WTC11 (cell line): ENCODE results near the gene TWF2. TPM values are rescaled to one million over a fixed set of nuclear protein-coding genes. Genes with fewer than 3 reads are reported as not detected.

Source experiments
- ATAC-seq: fragments of 200-7000 bp; cut with Tn5 transposase; 2 replicates; pipeline ENCODE4 v1.10.0; 2021; ENCODE audit warnings: mild to moderate bottlenecking, moderate library complexity
- CTCF ChIA-PET: fragments of 300-600 bp; sonication (Branson Sonifier 250); formaldehyde crosslinking; loops from one replicate; lab custom pipeline; 2021; ENCODE audit warnings: antibody characterized with exemption; lab: Charles Lee
- POLR2A ChIA-PET: fragments of 350-600 bp; sonication (Branson Sonifier 250); formaldehyde crosslinking; loops from one replicate; lab custom pipeline; 2021; ENCODE audit warnings: antibody characterized with exemption; lab: Charles Lee
- DNase-seq: peaks from one replicate; pipeline ENCODE4 v3.0.0; 2021; ENCODE audit warnings: low spot score
- H3K27ac Mint-ChIP-seq: 2 replicates; pipeline ENCODE4 v1.8.0; 2021; ENCODE audit warnings: mixed read lengths
- H3K27me3 Mint-ChIP-seq: 2 replicates; pipeline ENCODE4 v1.8.0; 2021; ENCODE audit warnings: low read depth, mild to moderate bottlenecking, moderate library complexity, mixed read lengths
- H3K36me3 Mint-ChIP-seq: 2 replicates; pipeline ENCODE4 v1.8.0; 2021; ENCODE audit warnings: mixed read lengths
- H3K4me1 Mint-ChIP-seq: 2 replicates; pipeline ENCODE4 v1.8.0; 2022; ENCODE audit warnings: mixed read lengths
- H3K4me3 Mint-ChIP-seq: 2 replicates; pipeline ENCODE4 v1.8.0; 2021; ENCODE audit warnings: mild to moderate bottlenecking, moderate library complexity, mixed read lengths
- H3K9me3 Mint-ChIP-seq: 2 replicates; pipeline ENCODE4 v1.8.0; 2021; ENCODE audit warnings: mixed read lengths
- AR ChIP-seq: fragments of 250-450 bp; sonication (Bioruptor Pico); IDR thresholded peaks from 2 replicates; pipeline ENCODE4 v1.9.0; 2021; ENCODE audit warnings: mild to moderate bottlenecking
- ATF2 ChIP-seq: sonication (generic); formaldehyde crosslinking; IDR thresholded peaks from 2 replicates; pipeline ENCODE4 v1.8.1; 2022; ENCODE audit warnings: low read depth, missing genetic modification reagents, borderline replicate concordance
- E2F5 ChIP-seq: sonication (generic); formaldehyde crosslinking; IDR thresholded peaks from 2 replicates; pipeline ENCODE4 v1.8.1; 2022; ENCODE audit warnings: mild to moderate bottlenecking, moderate library complexity, missing genetic modification reagents
- ERG ChIP-seq: fragments of 250-450 bp; sonication (Bioruptor Pico); IDR thresholded peaks from 2 replicates; pipeline ENCODE4 v1.8.0; 2021; ENCODE audit warnings: mild to moderate bottlenecking
- GRHL2 ChIP-seq: fragments of 250-450 bp; sonication (Bioruptor Pico); IDR thresholded peaks from 2 replicates; pipeline ENCODE4 v1.8.0; 2022; ENCODE audit warnings: mild to moderate bottlenecking, moderate library complexity; ENCODE audit not compliant: insufficient replicate concordance, severe bottlenecking
- HMGA2 ChIP-seq: fragments of 250-450 bp; sonication (Bioruptor Pico); IDR thresholded peaks from 2 replicates; pipeline ENCODE4 v1.4.0; 2021; ENCODE audit warnings: mild to moderate bottlenecking, moderate library complexity
- HMGXB4 ChIP-seq: sonication (generic); formaldehyde crosslinking; IDR thresholded peaks from 2 replicates; pipeline ENCODE4 v1.8.1; 2023; ENCODE audit warnings: mild to moderate bottlenecking, moderate library complexity, missing genetic modification reagents
- IRF1 ChIP-seq: sonication (generic); formaldehyde crosslinking; IDR thresholded peaks from 2 replicates; pipeline ENCODE4 v1.8.0; 2023; ENCODE audit warnings: missing genetic modification reagents
- JAZF1 ChIP-seq: fragments of 250-450 bp; sonication (Bioruptor Pico); IDR thresholded peaks from 2 replicates; pipeline ENCODE4 v1.9.0; 2021; ENCODE audit warnings: moderate library complexity, mild to moderate bottlenecking, inconsistent platforms
- JUN ChIP-seq: sonication (generic); formaldehyde crosslinking; IDR thresholded peaks from 2 replicates; pipeline ENCODE4 v1.8.0; 2023; ENCODE audit warnings: mild to moderate bottlenecking, missing genetic modification reagents
- NR2C2 ChIP-seq: sonication (generic); formaldehyde crosslinking; IDR thresholded peaks from 2 replicates; pipeline ENCODE4 v1.8.0; 2022; ENCODE audit warnings: mild to moderate bottlenecking, missing genetic modification reagents
- TEAD1 ChIP-seq: sonication (generic); formaldehyde crosslinking; IDR thresholded peaks from 2 replicates; pipeline ENCODE4 v1.8.0; 2022; ENCODE audit warnings: mild to moderate bottlenecking, missing genetic modification reagents
- ZNF138 ChIP-seq: sonication (generic); formaldehyde crosslinking; conservative IDR thresholded peaks from 2 replicates; pipeline ENCODE4 v1.8.1; 2022; ENCODE audit warnings: mild to moderate bottlenecking, moderate library complexity, missing genetic modification reagents
- ZNF263 ChIP-seq: sonication (generic); formaldehyde crosslinking; IDR thresholded peaks from 2 replicates; pipeline ENCODE4 v1.8.1; 2022; ENCODE audit warnings: low read depth, mild to moderate bottlenecking, moderate library complexity, missing genetic modification reagents
- ZNF396 ChIP-seq: fragments of 250-450 bp; sonication (Bioruptor Pico); IDR thresholded peaks from 2 replicates; pipeline ENCODE4 v1.8.0; 2021; ENCODE audit warnings: mild to moderate bottlenecking, moderate library complexity, borderline replicate concordance
- total RNA-seq: library from RNA; stranded (reverse); gene quantifications from 3 replicates; pipeline ENCODE4 v1.2.3, GENCODE V29; 2021
- TF ChIP-seq, protein P1 (sequence below): fragments of 200-600 bp; IDR thresholded peaks from 2 replicates; pipeline ENCODE4 v1.8.0; 2022; ENCODE audit warnings: antibody characterized with exemption

Gene TWF2
- total RNA-seq, 1 experiment from 2014 or later, result 71.1 TPM

- no peak for TF ChIP-seq ZNF396 (CRISPR knock-in tag)
- no peak for TF ChIP-seq IRF1 (CRISPR knock-in tag)
- TF ChIP-seq GRHL2 (CRISPR knock-in tag), result no peak
- no peak for TF ChIP-seq TEAD1 (CRISPR knock-in tag)
- peaks cover 92% of the 10 kb centered on the region for H3K36me3 Mint-ChIP-seq
- H3K9me3 Mint-ChIP-seq, result no peaks in the 10 kb centered on the region
- ChIA-PET POLR2A (no interaction called here), CTCF (interaction anchor here (1.2 to 1.8 kb wide), 4 partner anchors 18 to 39 kb away, joined by 3 to 8 read pairs (median 6); partner anchors contain the start of gene WDR82)
- no peaks in the 10 kb centered on the region for H3K27me3 Mint-ChIP-seq
- H3K4me3 Mint-ChIP-seq, result no peak overlapping the region
- H3K27ac Mint-ChIP-seq, result no peak overlapping the region
- ATAC-seq (no peak), DNase-seq (no peak)
- H3K4me1 Mint-ChIP-seq, result no peaks in the 10 kb centered on the region
These were observed 20.5 kb upstream of the TWF2 start for GRCh38 chr3:52259448-52259847.

DNA sequence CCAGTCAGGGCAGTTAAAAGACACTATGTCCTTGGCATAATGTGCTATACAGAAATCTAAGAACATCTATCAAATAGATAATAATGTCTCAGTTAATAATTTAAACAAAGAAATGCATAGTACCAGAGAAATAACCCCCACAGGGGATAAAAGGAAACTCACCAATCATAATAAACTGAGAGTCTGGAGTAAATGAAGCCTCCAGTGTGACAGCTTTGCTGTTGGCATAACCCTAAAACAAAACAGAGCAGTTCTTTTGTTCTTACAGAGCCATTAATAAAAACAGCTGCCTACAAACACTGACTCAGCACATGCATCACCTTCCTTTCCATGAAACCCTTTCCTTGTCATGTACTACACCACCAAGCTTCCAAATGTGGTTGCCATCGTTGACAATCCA lies 20.1 kb upstream of the TWF2 start:
- H3K27ac Mint-ChIP-seq, result no peak overlapping the region
- ATAC-seq (no peak), DNase-seq (no peak)
- no peak overlapping the region for H3K4me3 Mint-ChIP-seq
- peaks cover 88% of the 10 kb centered on the region for H3K36me3 Mint-ChIP-seq
- no peaks in the 10 kb centered on the region for H3K9me3 Mint-ChIP-seq
- POLR2A ChIA-PET, result no interaction called here
- TF ChIP-seq HMGA2 (CRISPR knock-in tag) (no peak), NR2C2 (CRISPR knock-in tag) (no peak), ZNF138 (CRISPR knock-in tag) (no peak), ZNF263 (no peak), ZNF396 (CRISPR knock-in tag) (no peak), E2F5 (CRISPR knock-in tag) (no peak), ERG (CRISPR knock-in tag) (no peak)
- TF ChIP-seq, protein P1, sequence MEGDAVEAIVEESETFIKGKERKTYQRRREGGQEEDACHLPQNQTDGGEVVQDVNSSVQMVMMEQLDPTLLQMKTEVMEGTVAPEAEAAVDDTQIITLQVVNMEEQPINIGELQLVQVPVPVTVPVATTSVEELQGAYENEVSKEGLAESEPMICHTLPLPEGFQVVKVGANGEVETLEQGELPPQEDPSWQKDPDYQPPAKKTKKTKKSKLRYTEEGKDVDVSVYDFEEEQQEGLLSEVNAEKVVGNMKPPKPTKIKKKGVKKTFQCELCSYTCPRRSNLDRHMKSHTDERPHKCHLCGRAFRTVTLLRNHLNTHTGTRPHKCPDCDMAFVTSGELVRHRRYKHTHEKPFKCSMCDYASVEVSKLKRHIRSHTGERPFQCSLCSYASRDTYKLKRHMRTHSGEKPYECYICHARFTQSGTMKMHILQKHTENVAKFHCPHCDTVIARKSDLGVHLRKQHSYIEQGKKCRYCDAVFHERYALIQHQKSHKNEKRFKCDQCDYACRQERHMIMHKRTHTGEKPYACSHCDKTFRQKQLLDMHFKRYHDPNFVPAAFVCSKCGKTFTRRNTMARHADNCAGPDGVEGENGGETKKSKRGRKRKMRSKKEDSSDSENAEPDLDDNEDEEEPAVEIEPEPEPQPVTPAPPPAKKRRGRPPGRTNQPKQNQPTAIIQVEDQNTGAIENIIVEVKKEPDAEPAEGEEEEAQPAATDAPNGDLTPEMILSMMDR, result no peak
- no peaks in the 10 kb centered on the region for H3K4me1 Mint-ChIP-seq
- CTCF ChIA-PET, result interaction anchor here (0.7 to 1.3 kb wide), 3 partner anchors 19 to 39 kb away, joined by 3 to 4 read pairs (median 3); partner anchors contain the start of gene WDR82
- no peaks in the 10 kb centered on the region for H3K27me3 Mint-ChIP-seq

GRCh38 chr3:52257911-52258310 lies 19.0 kb upstream of the TWF2 start:
- DNase-seq (no peak), ATAC-seq (no peak)
- CTCF ChIA-PET, result interaction anchor here (1.0 to 1.2 kb wide), 2 partner anchors 26 to 38 kb away, joined by 3 to 4 read pairs; no protein-coding TSS in a partner anchor
- no peaks in the 10 kb centered on the region for H3K27me3 Mint-ChIP-seq
- H3K4me1 Mint-ChIP-seq, result no peaks in the 10 kb centered on the region
- TF ChIP-seq ATF2 (no peak), JUN (no peak), AR (CRISPR knock-in tag) (no peak), JAZF1 (CRISPR knock-in tag) (no peak), HMGXB4 (CRISPR knock-in tag) (no peak)
- H3K4me3 Mint-ChIP-seq, result no peak overlapping the region
- peaks cover 87% of the 10 kb centered on the region for H3K36me3 Mint-ChIP-seq
- H3K9me3 Mint-ChIP-seq, result no peaks in the 10 kb centered on the region
- H3K27ac Mint-ChIP-seq, result no peak overlapping the region
- POLR2A ChIA-PET, result no interaction called here
